ENCODE data around the gene AGBL4. TPM values are rescaled to one million over a fixed set of nuclear protein-coding genes. Genes with fewer than 3 reads are reported as not detected.

The AGBL4 gene
- polyA plus RNA-seq, 1 donor (not counting 4 experiments of a cell fraction or from before 2014, with no cell fraction given), result not detected

DNA sequence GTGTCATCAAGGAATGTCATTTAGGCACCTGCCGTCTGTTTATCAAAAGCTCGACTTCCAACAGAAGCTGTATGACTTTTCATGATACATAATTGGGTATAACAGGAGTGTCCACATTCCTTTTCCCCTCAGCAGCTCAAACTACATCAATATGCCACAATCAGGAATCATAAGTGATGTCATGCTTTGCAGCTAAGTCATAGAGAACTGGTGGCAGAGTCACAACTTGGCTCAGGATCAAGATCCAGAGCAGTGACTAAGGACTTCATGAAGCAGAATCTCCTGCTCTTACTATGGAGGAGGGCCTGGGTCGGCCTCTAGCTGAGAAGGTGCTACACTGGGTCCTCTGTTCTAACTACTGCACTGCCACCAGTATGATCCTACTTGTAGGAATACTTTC, 36.5 kb upstream of the AGBL4 start:
- Histone ChIP-seq H3K27ac (ENCODE audit: control insufficient read depth, insufficient read depth, low read length) (no peak overlapping the region), H3K9ac (ENCODE audit: control insufficient read depth, extremely low read depth, insufficient read depth, low read length) (no peak overlapping the region), H3K4me3 (ENCODE audit: control insufficient read depth in 2 of 3, extremely low read depth in 1 of 3, insufficient read depth in 2 of 3, low read depth in 1 of 3, low read length in 3 of 3) (no peak overlapping the region), H3K4me2 (ENCODE audit: control insufficient read depth, extremely low read depth, insufficient read depth, low read depth, low read length) (no peak overlapping the region), H3K27me3 (ENCODE audit: control insufficient read depth, extremely low read depth, insufficient read depth, low read length) (no peaks in the 10 kb centered on the region), H4K20me1 (ENCODE audit: control insufficient read depth, extremely low read depth, insufficient read depth, low read length) (no peaks in the 10 kb centered on the region), H3K36me3 (ENCODE audit: control insufficient read depth in 2 of 2, extremely low read depth in 1 of 2, insufficient read depth in 2 of 2, low read length in 2 of 2) (no peaks in the 10 kb centered on the region), H3K9me1 (ENCODE audit: control insufficient read depth, extremely low read depth, insufficient read depth, low read length) (no peaks in the 10 kb centered on the region), H3K9me3 (ENCODE audit: control insufficient read depth, low read depth, low read length) (no peaks in the 10 kb centered on the region), H3K79me2 (ENCODE audit: control insufficient read depth, insufficient read depth, low read length) (no peaks in the 10 kb centered on the region), H2AFZ (ENCODE audit: control insufficient read depth, low read length) (no peak overlapping the region), H3K4me1 (ENCODE audit: control insufficient read depth, extremely low read depth, insufficient read depth, low read length) (no peaks in the 10 kb centered on the region)
- FAIRE-seq (no peak), DNase-seq (ENCODE audit: low read depth, low spot score) (no peak)
- TF ChIP-seq, protein P1, sequence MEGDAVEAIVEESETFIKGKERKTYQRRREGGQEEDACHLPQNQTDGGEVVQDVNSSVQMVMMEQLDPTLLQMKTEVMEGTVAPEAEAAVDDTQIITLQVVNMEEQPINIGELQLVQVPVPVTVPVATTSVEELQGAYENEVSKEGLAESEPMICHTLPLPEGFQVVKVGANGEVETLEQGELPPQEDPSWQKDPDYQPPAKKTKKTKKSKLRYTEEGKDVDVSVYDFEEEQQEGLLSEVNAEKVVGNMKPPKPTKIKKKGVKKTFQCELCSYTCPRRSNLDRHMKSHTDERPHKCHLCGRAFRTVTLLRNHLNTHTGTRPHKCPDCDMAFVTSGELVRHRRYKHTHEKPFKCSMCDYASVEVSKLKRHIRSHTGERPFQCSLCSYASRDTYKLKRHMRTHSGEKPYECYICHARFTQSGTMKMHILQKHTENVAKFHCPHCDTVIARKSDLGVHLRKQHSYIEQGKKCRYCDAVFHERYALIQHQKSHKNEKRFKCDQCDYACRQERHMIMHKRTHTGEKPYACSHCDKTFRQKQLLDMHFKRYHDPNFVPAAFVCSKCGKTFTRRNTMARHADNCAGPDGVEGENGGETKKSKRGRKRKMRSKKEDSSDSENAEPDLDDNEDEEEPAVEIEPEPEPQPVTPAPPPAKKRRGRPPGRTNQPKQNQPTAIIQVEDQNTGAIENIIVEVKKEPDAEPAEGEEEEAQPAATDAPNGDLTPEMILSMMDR (optimal IDR thresholded peaks at IDR 0.05 in 1 of 3, IDR thresholded peaks at IDR 0.05 in 1 of 3, conservative IDR thresholded peaks at IDR 0.05 in 1 of 3; ENCODE audit: extremely low read depth in 1 of 3, insufficient read depth in 2 of 3, low read length in 3 of 3), result no peak
- no peak for TF ChIP-seq EZH2 (IDR thresholded peaks at IDR 0.05; ENCODE audit: low read length)
- dilution Hi-C loops (cut with MboI; ENCODE audit: extremely low pct_ligation_motif_present, low sequenced_read_pairs), result no loop called here

DNA sequence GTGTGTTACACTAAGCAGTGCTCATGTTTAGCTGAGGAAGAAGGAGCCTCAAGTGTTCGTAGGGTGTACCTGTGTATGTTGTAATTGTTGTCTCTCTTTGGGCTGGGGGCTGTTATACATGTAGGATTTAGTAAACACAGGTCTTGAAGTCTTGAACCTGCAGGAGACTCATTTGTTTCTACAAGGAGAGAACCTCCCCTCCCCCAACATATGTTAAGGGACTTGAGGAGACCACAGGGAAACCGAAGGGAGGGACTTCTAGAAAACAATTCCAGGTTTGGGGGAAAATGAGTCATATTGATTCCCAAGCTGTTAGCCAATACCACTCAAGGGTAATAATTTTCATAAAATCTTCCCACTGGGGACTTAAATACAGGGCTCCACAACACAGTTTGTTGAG, 25.0 kb upstream of the AGBL4 start:
- FAIRE-seq, result no peak
- dilution Hi-C loops (cut with MboI; ENCODE audit: extremely low pct_ligation_motif_present, low sequenced_read_pairs), result no loop called here
- peaks cover 18% of the 10 kb centered on the region for H3K27me3 ChIP-seq (ENCODE audit: control insufficient read depth, extremely low read depth, insufficient read depth, low read length)

More for the DNA sequence above, 25.0 kb upstream of the AGBL4 start:
- no peaks in the 10 kb centered on the region for H3K36me3 ChIP-seq (ENCODE audit: control insufficient read depth in 2 of 2, extremely low read depth in 1 of 2, insufficient read depth in 2 of 2, low read length in 2 of 2)
- H3K4me1 ChIP-seq (ENCODE audit: control insufficient read depth, extremely low read depth, insufficient read depth, low read length), result no peaks in the 10 kb centered on the region
- TF ChIP-seq EZH2 (IDR thresholded peaks at IDR 0.05; ENCODE audit: low read length), result no peak
- TF ChIP-seq, protein P1 (optimal IDR thresholded peaks at IDR 0.05 in 1 of 3, IDR thresholded peaks at IDR 0.05 in 1 of 3, conservative IDR thresholded peaks at IDR 0.05 in 1 of 3; ENCODE audit: extremely low read depth in 1 of 3, insufficient read depth in 2 of 3, low read length in 3 of 3), result no peak
- H3K9ac ChIP-seq (ENCODE audit: control insufficient read depth, extremely low read depth, insufficient read depth, low read length), result no peak overlapping the region
- no peak overlapping the region for H3K4me2 ChIP-seq (ENCODE audit: control insufficient read depth, extremely low read depth, insufficient read depth, low read depth, low read length)
- no peak for DNase-seq (ENCODE audit: low read depth, low spot score)
- H2AFZ ChIP-seq (ENCODE audit: control insufficient read depth, low read length), result no peak overlapping the region
- no peaks in the 10 kb centered on the region for H3K79me2 ChIP-seq (ENCODE audit: control insufficient read depth, insufficient read depth, low read length)
- H3K4me3 ChIP-seq (ENCODE audit: control insufficient read depth in 2 of 3, extremely low read depth in 1 of 3, insufficient read depth in 2 of 3, low read depth in 1 of 3, low read length in 3 of 3), result no peak overlapping the region
- H3K9me3 ChIP-seq (ENCODE audit: control insufficient read depth, low read depth, low read length), result no peaks in the 10 kb centered on the region
- H3K27ac ChIP-seq (ENCODE audit: control insufficient read depth, insufficient read depth, low read length), result no peak overlapping the region
- no peaks in the 10 kb centered on the region for H4K20me1 ChIP-seq (ENCODE audit: control insufficient read depth, extremely low read depth, insufficient read depth, low read length)
- no peaks in the 10 kb centered on the region for H3K9me1 ChIP-seq (ENCODE audit: control insufficient read depth, extremely low read depth, insufficient read depth, low read length)

Measured in keratinocyte (primary cell).